Calu3 (cell line): Measurements from ENCODE around the gene UBE2O. TPM values are rescaled to one million over a fixed set of nuclear protein-coding genes. Genes with fewer than 3 reads are reported as not detected.

Source experiments
- BruUV-seq: library from RNA; stranded (reverse); fragments of 400-500 nt; replicated peaks from 2 replicates; lab custom pipeline; 2021; lab: Mats Ljungman, UMichigan
- CTCF ChIA-PET: fragments of 300-600 bp; sonication (Branson Sonifier 250); formaldehyde crosslinking; loops from one replicate; lab custom pipeline; 2022; ENCODE audit warnings: antibody characterized with exemption; lab: Charles Lee
- DNase-seq: peaks from one replicate; pipeline ENCODE4 v3.0.0; 2022
- H3K27ac Mint-ChIP-seq: one replicate; pipeline ENCODE4 v1.8.0; 2022; ENCODE audit warnings: mixed read lengths; ENCODE audit not compliant: unreplicated experiment
- H3K27me3 Mint-ChIP-seq: one replicate; pipeline ENCODE4 v1.8.0; 2022; ENCODE audit warnings: mixed read lengths; ENCODE audit not compliant: unreplicated experiment
- H3K36me3 Mint-ChIP-seq: one replicate; pipeline ENCODE4 v1.8.0; 2022; ENCODE audit warnings: mild to moderate bottlenecking, moderate library complexity, mixed read lengths; ENCODE audit not compliant: insufficient read depth, unreplicated experiment
- H3K4me1 Mint-ChIP-seq: one replicate; pipeline ENCODE4 v1.8.0; 2022; ENCODE audit warnings: mild to moderate bottlenecking, low read depth, mixed read lengths; ENCODE audit not compliant: unreplicated experiment
- H3K4me3 Mint-ChIP-seq: one replicate; pipeline ENCODE4 v1.8.0; 2022; ENCODE audit warnings: mild to moderate bottlenecking, low read depth, moderate library complexity, mixed read lengths; ENCODE audit not compliant: unreplicated experiment
- H3K9me3 Mint-ChIP-seq: one replicate; pipeline ENCODE4 v1.8.0; 2022; ENCODE audit warnings: low read depth, mixed read lengths; ENCODE audit not compliant: unreplicated experiment
- CTCF ChIP-seq: fragments of 200-600 bp; IDR thresholded peaks from one replicate; pipeline ENCODE4 v1.8.0; 2022; ENCODE audit warnings: antibody characterized with exemption; ENCODE audit not compliant: unreplicated experiment
- intact Hi-C: fragments of 100-400 bp; cut with micrococcal nuclease; formaldehyde crosslinking; loops from one replicate; pipeline ENCODE4 v1.10.0; 2022; ENCODE audit not compliant: unreplicated experiment
- total RNA-seq: library from RNA; stranded (reverse); gene quantifications from 2 replicates; pipeline ENCODE4 v1.2.3, GENCODE V29; 2022

Gene UBE2O
- total RNA-seq, 1 experiment from 2014 or later, result 29.0 TPM

GRCh38 chr17:76394166-76394565 is 58.8 kb downstream of the UBE2O start:
- Mint-ChIP-seq H3K4me1 (no peaks in the 10 kb centered on the region), H3K4me3 (no peak overlapping the region), H3K27ac (no peak overlapping the region), H3K27me3 (no peaks in the 10 kb centered on the region), H3K36me3 (peaks cover 36% of the 10 kb centered on the region), H3K9me3 (no peaks in the 10 kb centered on the region)
- CTCF ChIA-PET, result no interaction called here
- DNase-seq, result no peak
- BruUV-seq, result no TSS peak
- intact Hi-C loops, result no loop called here
- TF ChIP-seq CTCF, result no peak

DNA sequence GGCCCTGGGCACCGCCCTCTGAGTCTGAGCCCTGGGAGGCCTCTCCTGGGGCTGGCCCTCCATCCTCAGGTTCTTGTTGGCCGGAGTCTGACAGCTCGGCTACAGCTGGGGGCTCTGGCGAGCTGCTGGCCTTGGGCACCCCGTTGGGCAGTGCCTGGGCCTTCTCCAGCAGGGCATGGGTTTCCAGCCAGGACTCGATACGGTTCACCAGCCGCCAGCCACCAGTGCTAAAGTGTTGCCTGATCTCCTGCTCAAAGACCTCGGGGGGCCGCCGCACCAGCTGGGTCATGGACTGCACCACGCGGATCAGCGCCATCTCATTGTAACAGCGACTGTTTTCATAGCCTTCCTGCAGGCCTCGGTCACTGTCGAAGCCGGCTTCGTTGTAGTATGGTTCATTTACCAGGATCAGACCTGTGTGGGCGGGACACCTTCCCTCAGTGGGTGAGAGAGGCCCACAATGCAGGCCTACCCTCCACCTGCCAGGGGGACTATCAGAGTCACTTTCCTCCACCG is 61.7 kb downstream of the UBE2O start:
- Mint-ChIP-seq H3K27ac (no peak overlapping the region), H3K4me3 (no peak overlapping the region)
- CTCF ChIA-PET, result no interaction called here

GRCh38 chr17:76390003-76390421 is 62.9 kb downstream of the UBE2O start:
- BruUV-seq, result no TSS peak
- H3K4me3 Mint-ChIP-seq, result no peak overlapping the region
- H3K9me3 Mint-ChIP-seq, result no peaks in the 10 kb centered on the region
- H3K4me1 Mint-ChIP-seq, result no peaks in the 10 kb centered on the region
- TF ChIP-seq CTCF, result no peak
- CTCF ChIA-PET, result no interaction called here
- no peak overlapping the region for H3K27ac Mint-ChIP-seq
- H3K27me3 Mint-ChIP-seq, result no peaks in the 10 kb centered on the region
- DNase-seq, result no peak
- H3K36me3 Mint-ChIP-seq, result peaks cover 32% of the 10 kb centered on the region
- intact Hi-C loops, result no loop called here

More for the DNA sequence above, 61.7 kb downstream of the UBE2O start:
- no peak for TF ChIP-seq CTCF
- Mint-ChIP-seq H3K27me3 (no peaks in the 10 kb centered on the region), H3K4me1 (no peaks in the 10 kb centered on the region), H3K36me3 (peaks cover 28% of the 10 kb centered on the region), H3K9me3 (no peaks in the 10 kb centered on the region)
- BruUV-seq, result no TSS peak
- intact Hi-C loops, result no loop called here
- no peak for DNase-seq

DNA sequence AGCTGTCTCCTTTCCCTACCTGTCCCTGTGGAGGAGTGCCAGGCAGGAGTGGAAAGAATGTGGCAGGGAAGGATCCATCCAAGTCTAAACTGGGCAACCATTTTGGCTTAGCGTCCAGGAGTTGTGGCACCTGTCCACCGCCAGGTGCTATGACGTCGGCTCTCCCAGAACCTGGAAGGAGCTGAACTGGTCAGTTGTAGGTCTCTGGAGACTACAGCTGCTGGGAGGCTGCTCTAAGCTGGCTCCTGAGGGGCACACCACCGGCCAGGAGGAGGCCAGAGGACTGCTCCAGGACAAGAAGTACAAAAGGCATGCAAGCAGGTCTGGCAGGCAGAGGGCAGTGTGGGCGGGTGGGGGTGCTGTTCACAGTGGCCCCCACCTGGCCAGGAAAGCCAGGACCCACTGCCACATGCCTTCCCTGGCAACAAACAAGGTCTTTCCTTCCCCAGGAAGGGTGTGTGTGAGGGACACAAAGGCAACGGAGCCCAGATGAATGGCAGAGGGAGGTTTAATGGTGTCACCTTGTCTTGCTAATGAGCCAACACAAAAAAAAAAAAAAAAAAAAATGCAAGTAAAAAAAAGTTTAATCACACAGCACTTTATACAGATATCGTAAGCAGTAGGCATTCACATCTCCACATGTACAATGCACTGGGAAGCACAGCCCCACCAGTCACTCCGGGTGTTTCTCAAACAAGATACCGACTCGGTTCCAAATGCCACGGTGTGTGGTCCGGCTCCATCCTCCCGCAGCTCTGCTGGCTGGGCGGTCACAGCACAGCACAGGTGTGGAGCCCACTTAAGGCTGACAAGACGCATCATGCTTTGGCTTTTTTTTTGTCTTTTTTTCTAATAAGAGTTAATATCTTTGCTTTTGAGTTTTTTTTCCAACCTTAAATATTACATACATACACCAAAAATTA is 63.7 kb downstream of the UBE2O start:
- Mint-ChIP-seq H3K4me3 (no peak overlapping the region), H3K4me1 (no peaks in the 10 kb centered on the region), H3K36me3 (peaks cover 33% of the 10 kb centered on the region), H3K9me3 (no peaks in the 10 kb centered on the region), H3K27me3 (no peaks in the 10 kb centered on the region), H3K27ac (no peak overlapping the region)
- no peak for DNase-seq
- TF ChIP-seq CTCF, result no peak
- no TSS peak for BruUV-seq
- intact Hi-C loops, result no loop called here
- CTCF ChIA-PET, result no interaction called here
